ENCODE results near the gene TMEM207.

TMEM207 gene

GRCh38 chr3:190494907-190495306 is 45.2 kb upstream of the TMEM207 start:
- H3K27ac ChIP-seq = no peak overlapping the region
- ChIA-PET POLR2A (ENCODE audit: low non-redundant PET) (no interaction called here), CTCF (no interaction called here)
- TF ChIP-seq, protein P1, sequence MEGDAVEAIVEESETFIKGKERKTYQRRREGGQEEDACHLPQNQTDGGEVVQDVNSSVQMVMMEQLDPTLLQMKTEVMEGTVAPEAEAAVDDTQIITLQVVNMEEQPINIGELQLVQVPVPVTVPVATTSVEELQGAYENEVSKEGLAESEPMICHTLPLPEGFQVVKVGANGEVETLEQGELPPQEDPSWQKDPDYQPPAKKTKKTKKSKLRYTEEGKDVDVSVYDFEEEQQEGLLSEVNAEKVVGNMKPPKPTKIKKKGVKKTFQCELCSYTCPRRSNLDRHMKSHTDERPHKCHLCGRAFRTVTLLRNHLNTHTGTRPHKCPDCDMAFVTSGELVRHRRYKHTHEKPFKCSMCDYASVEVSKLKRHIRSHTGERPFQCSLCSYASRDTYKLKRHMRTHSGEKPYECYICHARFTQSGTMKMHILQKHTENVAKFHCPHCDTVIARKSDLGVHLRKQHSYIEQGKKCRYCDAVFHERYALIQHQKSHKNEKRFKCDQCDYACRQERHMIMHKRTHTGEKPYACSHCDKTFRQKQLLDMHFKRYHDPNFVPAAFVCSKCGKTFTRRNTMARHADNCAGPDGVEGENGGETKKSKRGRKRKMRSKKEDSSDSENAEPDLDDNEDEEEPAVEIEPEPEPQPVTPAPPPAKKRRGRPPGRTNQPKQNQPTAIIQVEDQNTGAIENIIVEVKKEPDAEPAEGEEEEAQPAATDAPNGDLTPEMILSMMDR (conservative IDR thresholded peaks at IDR 0.05; ENCODE audit: low read depth) = no peak
- DNase-seq (ENCODE audit: low spot score) = no peak

DNA sequence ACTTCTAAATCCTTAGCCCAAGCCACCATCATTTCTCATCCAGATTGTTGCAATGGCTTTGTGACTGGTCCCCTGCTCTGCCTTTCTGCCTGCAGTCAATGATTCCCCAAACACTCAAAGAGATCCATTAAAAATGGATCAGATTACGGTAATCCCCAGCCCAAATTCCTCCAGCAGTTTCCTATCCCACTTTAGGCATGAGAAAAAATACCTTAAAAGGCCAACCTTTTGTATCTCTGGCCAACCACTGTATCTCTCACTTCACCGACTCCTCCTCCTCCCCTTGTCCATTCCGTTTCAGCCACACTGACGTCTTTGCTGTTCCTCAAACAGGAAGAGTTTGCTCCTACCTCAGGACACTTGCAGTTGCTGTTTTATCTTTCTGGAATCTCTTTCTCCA is 43.3 kb upstream of the TMEM207 start:
- ChIA-PET POLR2A (ENCODE audit: low non-redundant PET) (no interaction called here), CTCF (no interaction called here)
- TF ChIP-seq, protein P1 (conservative IDR thresholded peaks at IDR 0.05; ENCODE audit: low read depth) = no peak
- no peak overlapping the region for H3K27ac ChIP-seq
- no peak for DNase-seq (ENCODE audit: low spot score)

DNA sequence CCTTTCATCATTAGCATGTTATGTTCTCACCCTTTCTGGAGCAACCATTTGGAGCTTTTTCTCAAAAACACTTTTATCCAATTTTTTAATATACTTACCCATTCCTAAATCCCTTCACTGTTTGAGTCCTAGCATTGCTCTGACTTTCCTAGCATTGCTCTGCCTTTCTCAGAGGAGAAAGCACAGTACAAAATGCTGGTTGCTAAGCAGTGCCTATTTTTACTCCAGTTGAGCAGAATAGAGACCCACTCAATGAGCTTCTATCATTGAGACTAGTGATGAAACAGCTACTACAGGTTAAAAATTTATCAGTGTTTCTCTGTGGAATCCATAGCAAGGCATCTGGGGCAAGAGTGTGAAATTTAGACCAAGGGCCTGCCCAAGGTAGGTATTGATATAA is 42.4 kb upstream of the TMEM207 start:
- H3K27ac ChIP-seq = no peak overlapping the region
- POLR2A ChIA-PET (ENCODE audit: low non-redundant PET) = no interaction called here
- DNase-seq (ENCODE audit: low spot score) = no peak
- TF ChIP-seq, protein P1 (conservative IDR thresholded peaks at IDR 0.05; ENCODE audit: low read depth) = no peak
- CTCF ChIA-PET = interaction anchor here (0.6 kb wide), 1 partner anchor 108 kb away, joined by 3 read pairs; no protein-coding TSS in a partner anchor

DNA sequence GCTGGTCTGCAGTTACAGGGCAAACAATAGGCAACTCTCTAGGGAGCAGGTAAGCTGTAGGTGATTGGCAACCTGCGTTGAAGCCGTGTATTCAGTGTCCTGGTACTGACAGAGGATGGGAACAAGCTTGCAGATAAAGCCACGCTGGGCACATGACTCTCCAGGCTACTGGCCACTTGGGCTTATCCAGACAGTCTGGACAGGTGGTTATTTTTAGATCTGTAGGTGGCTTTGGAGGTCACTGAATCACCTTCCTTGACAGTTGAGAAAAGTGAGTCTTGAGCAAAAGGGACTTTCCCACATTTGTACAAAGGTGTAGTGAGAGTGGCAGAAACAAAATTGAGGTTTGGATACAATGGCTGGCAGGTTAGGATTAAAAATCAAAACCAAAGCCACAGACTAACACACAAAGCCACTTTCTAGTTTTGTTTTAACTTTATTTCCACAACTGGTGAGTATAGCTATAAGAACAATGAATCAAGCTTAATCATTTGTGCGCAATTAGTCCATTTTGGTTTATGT is 41.9 kb upstream of the TMEM207 start:
- H3K27ac ChIP-seq = no peak overlapping the region
- TF ChIP-seq, protein P1 (conservative IDR thresholded peaks at IDR 0.05; ENCODE audit: low read depth) = no peak
- ChIA-PET CTCF (interaction anchor here (0.6 kb wide), 1 partner anchor 108 kb away, joined by 3 read pairs; no protein-coding TSS in a partner anchor), POLR2A (ENCODE audit: low non-redundant PET) (no interaction called here)
- no peak for DNase-seq (ENCODE audit: low spot score)

- no peak overlapping the region for H3K27ac ChIP-seq
- DNase-seq (ENCODE audit: low spot score) = no peak
- POLR2A ChIA-PET (ENCODE audit: low non-redundant PET) = no interaction called here
- TF ChIP-seq, protein P1 (conservative IDR thresholded peaks at IDR 0.05; ENCODE audit: low read depth) = no peak
- CTCF ChIA-PET = interaction anchor here (0.7 kb wide), 1 partner anchor 12 kb away, joined by 3 read pairs; no protein-coding TSS in a partner anchor
These were observed 37.4 kb upstream of the TMEM207 start for GRCh38 chr3:190486908-190487607.

GRCh38 chr3:190486533-190486864 is 36.8 kb upstream of the TMEM207 start:
- ChIA-PET POLR2A (ENCODE audit: low non-redundant PET) (no interaction called here), CTCF (interaction anchor here (0.7 kb wide), 1 partner anchor 12 kb away, joined by 3 read pairs; no protein-coding TSS in a partner anchor)
- H3K27ac ChIP-seq = no peak overlapping the region
- TF ChIP-seq, protein P1 (conservative IDR thresholded peaks at IDR 0.05; ENCODE audit: low read depth) = no peak
- no peak for DNase-seq (ENCODE audit: low spot score)

Data from RWPE1 (cell line).